ENCODE results near the gene TM2D1. TPM values are rescaled to one million over a fixed set of nuclear protein-coding genes. Genes with fewer than 3 reads are reported as not detected.

TM2D1 gene
- total RNA-seq, 1 experiment from 2014 or later, result 22.7 TPM

GRCh38 chr1:61709908-61710289 lies 15.0 kb downstream of the TM2D1 start:
- no peak for DNase-seq (ENCODE audit: low read depth, low spot score)
- TF ChIP-seq FOSL1 (IDR thresholded peaks at IDR 0.05; ENCODE audit: low read depth), result no peak
- TF ChIP-seq, protein P1, sequence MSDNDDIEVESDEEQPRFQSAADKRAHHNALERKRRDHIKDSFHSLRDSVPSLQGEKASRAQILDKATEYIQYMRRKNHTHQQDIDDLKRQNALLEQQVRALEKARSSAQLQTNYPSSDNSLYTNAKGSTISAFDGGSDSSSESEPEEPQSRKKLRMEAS (IDR thresholded peaks at IDR 0.05), result no peak
- TF ChIP-seq POLR2AphosphoS5 (IDR thresholded peaks at IDR 0.05; ENCODE audit: low read depth, low read length), result no peak
- TF ChIP-seq POLR2A (IDR thresholded peaks at IDR 0.05; ENCODE audit: borderline replicate concordance, extremely low read depth, insufficient read depth, insufficient read length), result no peak
- TF ChIP-seq TCF7L2 (IDR thresholded peaks at IDR 0.05; ENCODE audit: borderline replicate concordance, extremely low read depth, insufficient read depth, insufficient read length), result no peak
- TF ChIP-seq EGR1 (IDR thresholded peaks at IDR 0.05; ENCODE audit: low read depth), result no peak
- TF ChIP-seq, protein P2, sequence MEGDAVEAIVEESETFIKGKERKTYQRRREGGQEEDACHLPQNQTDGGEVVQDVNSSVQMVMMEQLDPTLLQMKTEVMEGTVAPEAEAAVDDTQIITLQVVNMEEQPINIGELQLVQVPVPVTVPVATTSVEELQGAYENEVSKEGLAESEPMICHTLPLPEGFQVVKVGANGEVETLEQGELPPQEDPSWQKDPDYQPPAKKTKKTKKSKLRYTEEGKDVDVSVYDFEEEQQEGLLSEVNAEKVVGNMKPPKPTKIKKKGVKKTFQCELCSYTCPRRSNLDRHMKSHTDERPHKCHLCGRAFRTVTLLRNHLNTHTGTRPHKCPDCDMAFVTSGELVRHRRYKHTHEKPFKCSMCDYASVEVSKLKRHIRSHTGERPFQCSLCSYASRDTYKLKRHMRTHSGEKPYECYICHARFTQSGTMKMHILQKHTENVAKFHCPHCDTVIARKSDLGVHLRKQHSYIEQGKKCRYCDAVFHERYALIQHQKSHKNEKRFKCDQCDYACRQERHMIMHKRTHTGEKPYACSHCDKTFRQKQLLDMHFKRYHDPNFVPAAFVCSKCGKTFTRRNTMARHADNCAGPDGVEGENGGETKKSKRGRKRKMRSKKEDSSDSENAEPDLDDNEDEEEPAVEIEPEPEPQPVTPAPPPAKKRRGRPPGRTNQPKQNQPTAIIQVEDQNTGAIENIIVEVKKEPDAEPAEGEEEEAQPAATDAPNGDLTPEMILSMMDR (IDR thresholded peaks at IDR 0.05 in 2 of 3, conservative IDR thresholded peaks at IDR 0.05 in 1 of 3; ENCODE audit: borderline replicate concordance in 1 of 3, insufficient read depth in 1 of 3, low read depth in 2 of 3, low read length in 2 of 3), result no peak
- no peak for TF ChIP-seq YY1 (IDR thresholded peaks at IDR 0.05; ENCODE audit: extremely low read depth, insufficient replicate concordance, low read depth, low read length)
- TF ChIP-seq SP1 (IDR thresholded peaks at IDR 0.05; ENCODE audit: low read depth), result no peak
- no peak for TF ChIP-seq EZH2phosphoT487 (IDR thresholded peaks at IDR 0.05; ENCODE audit: borderline replicate concordance)
- no peak for TF ChIP-seq ZFX (IDR thresholded peaks at IDR 0.05)
- TF ChIP-seq JUND (IDR thresholded peaks at IDR 0.05), result no peak
- no peak for TF ChIP-seq SIN3A (IDR thresholded peaks at IDR 0.05; ENCODE audit: low read depth)
- no peak for TF ChIP-seq SRF (IDR thresholded peaks at IDR 0.05; ENCODE audit: low read depth)
- no peak for TF ChIP-seq ATF3 (IDR thresholded peaks at IDR 0.05)
- no peak for TF ChIP-seq ZNF274 (IDR thresholded peaks at IDR 0.05; ENCODE audit: low read depth, low read length)
- TF ChIP-seq ELF1 (IDR thresholded peaks at IDR 0.05; ENCODE audit: borderline replicate concordance, low read depth), result no peak
- no peak for TF ChIP-seq RAD21 (IDR thresholded peaks at IDR 0.05; ENCODE audit: low read depth)
- no peak for TF ChIP-seq REST (IDR thresholded peaks at IDR 0.05; ENCODE audit: low read depth)
- TF ChIP-seq CBX3 (IDR thresholded peaks at IDR 0.05; ENCODE audit: low read depth), result no peak
- ChIA-PET POLR2A (no interaction called here), CTCF (no interaction called here), RAD21 (ENCODE audit: low non-redundant PET in 1 of 2, low total read pairs in 2 of 2, uncharacterized antibody in 2 of 2, unreplicated experiment in 2 of 2) (no interaction called here)
- no TSS peak for BruUV-seq (replicated peaks)
- Histone ChIP-seq H3K9me3 (ENCODE audit: control insufficient read depth in 1 of 2, insufficient read depth in 1 of 2, low read depth in 1 of 2, low read length in 2 of 2) (no peaks in the 10 kb centered on the region), H4K20me1 (ENCODE audit: insufficient read depth) (no peaks in the 10 kb centered on the region), H3K36me3 (ENCODE audit: control insufficient read depth in 1 of 2, insufficient read depth in 2 of 2, low read length in 2 of 2) (peaks cover 10 to 11% of the 10 kb centered on the region in 2 experiments; a peak in 3 of 4 replicates), H3K9ac (ENCODE audit: low read length) (no peak overlapping the region), H3K79me2 (ENCODE audit: insufficient read depth, low read length) (peaks cover 54% of the 10 kb centered on the region), H3K4me1 (ENCODE audit: control insufficient read depth in 1 of 2, insufficient read depth in 2 of 2, low read length in 2 of 2) (no peaks in the 10 kb centered on the region; a peak in 1 of 4 replicates), H3K27ac (ENCODE audit: low read depth, low read length) (no peak overlapping the region), H3K9me2 (ENCODE audit: insufficient read depth) (no peaks in the 10 kb centered on the region), H2AFZ (ENCODE audit: low read depth, low read length, poor library complexity, severe bottlenecking) (no peak overlapping the region), H3K27me3 (ENCODE audit: insufficient read depth, low read length) (no peaks in the 10 kb centered on the region), H3K4me3 (replicated peaks in 1 of 2; ENCODE audit: low read depth in 1 of 2, low read length in 2 of 2) (no peak overlapping the region), H3K4me2 (ENCODE audit: low read length) (no peak overlapping the region)
- no peak for ATAC-seq
- intact Hi-C loops (cut with micrococcal nuclease), result no loop called here

Measured in HCT116 (cell line).